Uterus (tissue), 2 donors: ENCODE data around the gene BCAS2.

Experiments
- POLR2A ChIP-seq, 2 donors: fragments of 450-650 bp; IDR thresholded peaks; one replicate each; pipeline ENCODE4 v1.6.1; 2016; ENCODE audit warnings: antibody characterized with exemption in 2 of 2, mild to moderate bottlenecking in 1 of 2, moderate library complexity in 1 of 2
- TF ChIP-seq, protein P1 (sequence below), 4 experiments: fragments of 200-600 bp in 2 of 4; fragments of 450-650 bp in 2 of 4; sonication (generic) in 2 of 4; IDR thresholded peaks; one replicate each; pipeline ENCODE4 v1.5.1; 2016 to 2019; ENCODE audit warnings: antibody characterized with exemption in 4 of 4, mild to moderate bottlenecking in 2 of 4, moderate library complexity in 1 of 4

GRCh38 chr1:114623364-114623763 is 41.9 kb upstream of the BCAS2 start:
- TF ChIP-seq, protein P1, sequence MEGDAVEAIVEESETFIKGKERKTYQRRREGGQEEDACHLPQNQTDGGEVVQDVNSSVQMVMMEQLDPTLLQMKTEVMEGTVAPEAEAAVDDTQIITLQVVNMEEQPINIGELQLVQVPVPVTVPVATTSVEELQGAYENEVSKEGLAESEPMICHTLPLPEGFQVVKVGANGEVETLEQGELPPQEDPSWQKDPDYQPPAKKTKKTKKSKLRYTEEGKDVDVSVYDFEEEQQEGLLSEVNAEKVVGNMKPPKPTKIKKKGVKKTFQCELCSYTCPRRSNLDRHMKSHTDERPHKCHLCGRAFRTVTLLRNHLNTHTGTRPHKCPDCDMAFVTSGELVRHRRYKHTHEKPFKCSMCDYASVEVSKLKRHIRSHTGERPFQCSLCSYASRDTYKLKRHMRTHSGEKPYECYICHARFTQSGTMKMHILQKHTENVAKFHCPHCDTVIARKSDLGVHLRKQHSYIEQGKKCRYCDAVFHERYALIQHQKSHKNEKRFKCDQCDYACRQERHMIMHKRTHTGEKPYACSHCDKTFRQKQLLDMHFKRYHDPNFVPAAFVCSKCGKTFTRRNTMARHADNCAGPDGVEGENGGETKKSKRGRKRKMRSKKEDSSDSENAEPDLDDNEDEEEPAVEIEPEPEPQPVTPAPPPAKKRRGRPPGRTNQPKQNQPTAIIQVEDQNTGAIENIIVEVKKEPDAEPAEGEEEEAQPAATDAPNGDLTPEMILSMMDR (IDR thresholded peaks at IDR 0.05), result no peak
- no peak for TF ChIP-seq POLR2A (IDR thresholded peaks at IDR 0.05)
